Measurements from ENCODE around the gene EXOC6B.

DNA sequence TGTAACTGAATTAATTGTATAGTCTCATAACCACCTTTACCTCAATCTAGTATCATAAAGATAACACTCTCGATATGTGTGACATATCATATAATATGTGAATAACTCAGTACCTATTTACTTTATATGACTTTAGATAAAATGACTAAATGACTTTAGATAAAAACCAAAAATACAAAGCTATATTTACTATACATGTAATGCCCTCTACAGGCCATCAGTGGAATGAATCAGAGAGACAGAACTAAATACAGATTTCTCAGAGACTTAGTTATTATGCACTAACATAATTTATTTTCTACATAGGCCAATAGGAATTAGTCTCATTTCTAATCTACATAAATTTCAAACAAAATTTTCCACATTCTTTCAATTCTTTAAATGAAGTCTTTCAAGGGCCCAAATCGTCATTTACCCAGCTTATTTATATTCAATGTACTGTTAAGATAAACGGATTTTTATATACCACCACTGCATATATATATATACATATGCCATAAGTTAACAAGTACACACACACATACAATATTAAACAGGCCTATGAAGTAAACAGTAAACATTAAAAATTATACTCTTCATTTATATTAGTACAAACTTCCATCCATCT, 219.9 kb downstream of the EXOC6B start:
- TF ChIP-seq TCF3 (IDR thresholded peaks at IDR 0.05; ENCODE audit: borderline replicate concordance, insufficient read depth, low read depth, low read length) (no peak), STAT3 (IDR thresholded peaks at IDR 0.05; ENCODE audit: low read depth, low read length) (no peak), RAD21 (IDR thresholded peaks at IDR 0.05; ENCODE audit: insufficient read depth, low read depth, low read length) (0 out of 2 replicates have a peak, but pooled peaks have one; percentile 6), EZH2 (IDR thresholded peaks at IDR 0.05; ENCODE audit: borderline replicate concordance, control insufficient read depth, low read depth, low read length) (no peak)
- TF ChIP-seq, protein P1, sequence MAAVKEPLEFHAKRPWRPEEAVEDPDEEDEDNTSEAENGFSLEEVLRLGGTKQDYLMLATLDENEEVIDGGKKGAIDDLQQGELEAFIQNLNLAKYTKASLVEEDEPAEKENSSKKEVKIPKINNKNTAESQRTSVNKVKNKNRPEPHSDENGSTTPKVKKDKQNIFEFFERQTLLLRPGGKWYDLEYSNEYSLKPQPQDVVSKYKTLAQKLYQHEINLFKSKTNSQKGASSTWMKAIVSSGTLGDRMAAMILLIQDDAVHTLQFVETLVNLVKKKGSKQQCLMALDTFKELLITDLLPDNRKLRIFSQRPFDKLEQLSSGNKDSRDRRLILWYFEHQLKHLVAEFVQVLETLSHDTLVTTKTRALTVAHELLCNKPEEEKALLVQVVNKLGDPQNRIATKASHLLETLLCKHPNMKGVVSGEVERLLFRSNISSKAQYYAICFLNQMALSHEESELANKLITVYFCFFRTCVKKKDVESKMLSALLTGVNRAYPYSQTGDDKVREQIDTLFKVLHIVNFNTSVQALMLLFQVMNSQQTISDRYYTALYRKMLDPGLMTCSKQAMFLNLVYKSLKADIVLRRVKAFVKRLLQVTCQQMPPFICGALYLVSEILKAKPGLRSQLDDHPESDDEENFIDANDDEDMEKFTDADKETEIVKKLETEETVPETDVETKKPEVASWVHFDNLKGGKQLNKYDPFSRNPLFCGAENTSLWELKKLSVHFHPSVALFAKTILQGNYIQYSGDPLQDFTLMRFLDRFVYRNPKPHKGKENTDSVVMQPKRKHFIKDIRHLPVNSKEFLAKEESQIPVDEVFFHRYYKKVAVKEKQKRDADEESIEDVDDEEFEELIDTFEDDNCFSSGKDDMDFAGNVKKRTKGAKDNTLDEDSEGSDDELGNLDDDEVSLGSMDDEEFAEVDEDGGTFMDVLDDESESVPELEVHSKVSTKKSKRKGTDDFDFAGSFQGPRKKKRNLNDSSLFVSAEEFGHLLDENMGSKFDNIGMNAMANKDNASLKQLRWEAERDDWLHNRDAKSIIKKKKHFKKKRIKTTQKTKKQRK (IDR thresholded peaks at IDR 0.05; ENCODE audit: low read depth, low read length) = no peak

All from GM12878 (cell line).